ENCODE data around the gene CCDC34.
"Not testable (repeated sequence)": the region's sequence is repeated elsewhere in the genome, so short reads cannot be mapped to it uniquely, and the experiment has no call there.

Gene CCDC34

GRCh38 chr11:27322196-27322595 lies 40.8 kb downstream of the CCDC34 start:
- DNase-seq (ENCODE audit: low read depth) = not testable (repeated sequence)

GRCh38 chr11:27321340-27321739 lies 41.7 kb downstream of the CCDC34 start:
- DNase-seq (ENCODE audit: low read depth) = not testable (repeated sequence)

- DNase-seq (ENCODE audit: low read depth) = peak; percentile 65
Observed at GRCh38 chr11:27319072-27319471, 43.9 kb downstream of the CCDC34 start.

GRCh38 chr11:27317751-27318150 lies 45.3 kb downstream of the CCDC34 start:
- DNase-seq (ENCODE audit: low read depth) = peak; percentile 79

- no peak for DNase-seq (ENCODE audit: low read depth)
Observed at GRCh38 chr11:27315836-27316235, 47.2 kb downstream of the CCDC34 start.

GRCh38 chr11:27313157-27313821 lies 49.7 kb downstream of the CCDC34 start:
- no peak for DNase-seq (ENCODE audit: low read depth)

GRCh38 chr11:27312110-27312509 lies 50.9 kb downstream of the CCDC34 start:
- peak; percentile 27 for DNase-seq (ENCODE audit: low read depth)

GRCh38 chr11:27310707-27311106 lies 52.3 kb downstream of the CCDC34 start:
- no peak for DNase-seq (ENCODE audit: low read depth)

GRCh38 chr11:27310182-27310581 lies 52.8 kb downstream of the CCDC34 start:
- no peak for DNase-seq (ENCODE audit: low read depth)

GRCh38 chr11:27309046-27309445 lies 54.0 kb downstream of the CCDC34 start:
- no peak for DNase-seq (ENCODE audit: low read depth)

GRCh38 chr11:27307232-27307631 lies 55.8 kb downstream of the CCDC34 start:
- no peak for DNase-seq (ENCODE audit: low read depth)

- DNase-seq (ENCODE audit: low read depth) = no peak
Observed at GRCh38 chr11:27305751-27306150, 57.3 kb downstream of the CCDC34 start.

GRCh38 chr11:27304514-27304913 lies 58.5 kb downstream of the CCDC34 start:
- no peak for DNase-seq (ENCODE audit: low read depth)

GRCh38 chr11:27303903-27304302 lies 59.1 kb downstream of the CCDC34 start:
- no peak for DNase-seq (ENCODE audit: low read depth)

- DNase-seq (ENCODE audit: low read depth) = no peak
Observed at GRCh38 chr11:27300974-27301373, 62.0 kb downstream of the CCDC34 start.

GRCh38 chr11:27297616-27298015 lies 65.4 kb downstream of the CCDC34 start:
- no peak for DNase-seq (ENCODE audit: low read depth)

- DNase-seq (ENCODE audit: low read depth) = peak; percentile 74
Observed at GRCh38 chr11:27296497-27296896, 66.5 kb downstream of the CCDC34 start.

- no peak for DNase-seq (ENCODE audit: low read depth)
Observed at GRCh38 chr11:27295928-27296327, 67.1 kb downstream of the CCDC34 start.

- no peak for DNase-seq (ENCODE audit: low read depth)
Observed at GRCh38 chr11:27294654-27295053, 68.4 kb downstream of the CCDC34 start.

- DNase-seq (ENCODE audit: low read depth) = peak; percentile 72
Observed at GRCh38 chr11:27293515-27294417, 69.2 kb downstream of the CCDC34 start.

- DNase-seq (ENCODE audit: low read depth) = no peak
Observed at GRCh38 chr11:27292637-27293010, 70.4 kb downstream of the CCDC34 start.

- no peak for DNase-seq (ENCODE audit: low read depth)
Observed at GRCh38 chr11:27291954-27292636, 70.9 kb downstream of the CCDC34 start.
